Measurements from ENCODE around the gene MRNIP. TPM values are rescaled to one million over a fixed set of nuclear protein-coding genes. Genes with fewer than 3 reads are reported as not detected.
A peak's percentile ranks its signal among the peaks of the same experiment; 100 is the strongest.

Gene MRNIP
- total and polyA plus RNA-seq, 2 of the 4 experiments (the other 2 are of a cell fraction): 6.6 to 24.7 TPM

- peak; percentile 94 for ATAC-seq (ENCODE audit: low read depth)
- Histone ChIP-seq H3K4me1 (ENCODE audit: control insufficient read depth, insufficient read depth, low read length) (peaks cover 7% of the 10 kb centered on the region; the same call in 1 of the 2 replicates), H3K18ac (ENCODE audit: low read depth, low read length) (peak within 1 kb of the TSS; percentile 80; the same call in 1 of the 2 replicates), H3K4me3 (ENCODE audit: insufficient read depth, low read depth, low read length) (peak within 1 kb of the TSS; percentile 99), H4K5ac (ENCODE audit: low read depth, low read length) (peak within 1 kb of the TSS; percentile 88), H3K4ac (ENCODE audit: low read depth, low read length) (peak within 1 kb of the TSS; percentile 89), H2AK9ac (replicated peaks; ENCODE audit: low read depth, low read length, poor library complexity) (peak within 1 kb of the TSS; percentile 91), H3K27ac (ENCODE audit: insufficient read depth, low read length) (peak within 1 kb of the TSS; percentile 97), H2BK120ac (ENCODE audit: low read depth, low read length) (peak within 1 kb of the TSS; percentile 56; the same call in 1 of the 2 replicates), H2AK5ac (ENCODE audit: low read depth, low read length) (peak within 1 kb of the TSS; percentile 70), H2BK20ac (ENCODE audit: low read depth, low read length) (no peak within 1 kb of the TSS), H3K9me1 (ENCODE audit: insufficient read depth, low read length) (peaks cover 4% of the 10 kb centered on the region; the same call in 1 of the 2 replicates), H2AFZ (replicated peaks; ENCODE audit: low read length, poor library complexity) (peak within 1 kb of the TSS; percentile 99), H3K56ac (ENCODE audit: extremely low read depth, insufficient read depth, low read length) (peak within 1 kb of the TSS; percentile 53; the same call in 1 of the 2 replicates), H3K36me3 (ENCODE audit: control insufficient read depth, insufficient read depth, low read length) (peaks cover 19% of the 10 kb centered on the region), H3K79me1 (ENCODE audit: low read depth in 1 of 2, low read length in 2 of 2) (peaks cover 19 to 40% of the 10 kb centered on the region in 2 experiments), H4K91ac (ENCODE audit: insufficient read depth, low read depth, low read length) (peak within 1 kb of the TSS; percentile 83; the same call in 1 of the 2 replicates), H3K9me3 (ENCODE audit: control insufficient read depth, insufficient read depth, low read length) (no peaks in the 10 kb centered on the region), H2BK5ac (ENCODE audit: low read depth, low read length, poor library complexity, severe bottlenecking) (peak within 1 kb of the TSS; percentile 92), H3K23ac (ENCODE audit: low read depth, low read length) (peak within 1 kb of the TSS; percentile 87; the same call in 1 of the 2 replicates), H4K20me1 (ENCODE audit: insufficient read depth, low read length) (peaks cover 14% of the 10 kb centered on the region; the same call in 1 of the 2 replicates), H3K27me3 (ENCODE audit: control insufficient read depth, insufficient read depth, low read length) (no peaks in the 10 kb centered on the region), H4K8ac (ENCODE audit: low read depth in 2 of 2, low read length in 2 of 2) (peak within 1 kb of the TSS; percentile 88 to 95), H2BK15ac (ENCODE audit: low read depth, low read length) (no peak within 1 kb of the TSS), H3K4me2 (ENCODE audit: low read depth, low read length) (peak within 1 kb of the TSS; percentile 86), H3K9ac (ENCODE audit: low read depth, low read length) (peak within 1 kb of the TSS; percentile 96), H3K14ac (replicated peaks; ENCODE audit: low read depth, low read length) (peak within 1 kb of the TSS; percentile 92)
- BruUV-seq (replicated peaks): no TSS peak
- ChIA-PET POLR2A (ENCODE audit: unreplicated experiment) (interaction anchor here (0.6 kb wide), 1 partner anchor 20 kb away, joined by 3 read pairs; no protein-coding TSS in a partner anchor), CTCF (interaction anchor here (1.1 kb wide), 1 partner anchor 145 kb away, joined by 3 read pairs; no protein-coding TSS in a partner anchor)
- 0% methylated on average over 49 of the region's 105 CpGs; no CpG with 5 or more reads in 1 of the 2 experiments for WGBS, 2 experiments (ENCODE audit: extremely low coverage in 2 of 2, insufficient read length in 1 of 2)
- peak; percentile 45 for DNase-seq
- intact Hi-C loops (cut with micrococcal nuclease) (loop anchor here (1.0 to 5.0 kb wide), 3 partner anchors 105 to 183 kb away; partner anchors contain the start of gene RNF130), dilution Hi-C loops (cut with HindIII; ENCODE audit: low sequenced_read_pairs, unreplicated experiment) (no loop called here), in situ Hi-C loops (cut with MboI; ENCODE audit: low sequenced_read_pairs) (no loop called here)
- no peak for TF ChIP-seq CHD1 (IDR thresholded peaks at IDR 0.05; ENCODE audit: low read depth, low read length)
- no peak for TF ChIP-seq NFE2L2 (IDR thresholded peaks at IDR 0.05; ENCODE audit: low read depth, low read length)
- TF ChIP-seq POLR2A (IDR thresholded peaks at IDR 0.05; ENCODE audit: low read depth, low read length): peak; percentile 47; the same call in 1 of the 2 replicates
- TF ChIP-seq RFX5 (IDR thresholded peaks at IDR 0.05; ENCODE audit: low read depth, low read length): no peak
- peak; percentile 7; the same call in 1 of the 2 replicates for TF ChIP-seq SMC3 (IDR thresholded peaks at IDR 0.05; ENCODE audit: low read depth, low read length)
- no peak for TF ChIP-seq RCOR1 (IDR thresholded peaks at IDR 0.05; ENCODE audit: insufficient replicate concordance, low read length)
- peak; percentile 52; the same call in 1 of the 2 replicates for TF ChIP-seq MAZ (IDR thresholded peaks at IDR 0.05; ENCODE audit: borderline replicate concordance, low read depth, low read length)
- no peak for TF ChIP-seq CEBPB (IDR thresholded peaks at IDR 0.05; ENCODE audit: low read depth, low read length)
- no peak; the same call in 1 of the 2 replicates for TF ChIP-seq USF2 (IDR thresholded peaks at IDR 0.05; ENCODE audit: low read depth, low read length)
- 0 out of 2 replicates have a peak, but pooled peaks have one; percentile 9 for TF ChIP-seq RAD21 (IDR thresholded peaks at IDR 0.05; ENCODE audit: low read length)
- no peak for TF ChIP-seq FOS (IDR thresholded peaks at IDR 0.05; ENCODE audit: low read depth, low read length)
- no peak for TF ChIP-seq BHLHE40 (IDR thresholded peaks at IDR 0.05; ENCODE audit: low read depth, low read length)
- TF ChIP-seq MXI1 (IDR thresholded peaks at IDR 0.05; ENCODE audit: borderline replicate concordance, low read depth, low read length): peak; percentile 47; the same call in 1 of the 2 replicates
- no peak for TF ChIP-seq ELK1 (IDR thresholded peaks at IDR 0.05; ENCODE audit: borderline replicate concordance, low read depth, low read length)
Observed at GRCh38 chr5:179907556-179908324, 49.1 kb upstream of the MRNIP start, which contains the start of gene TBC1D9B. Gene TBC1D9B (minus strand): TSS chr5:179907897. CDS start chr5:179907821, 76 bp downstream.

Measured in IMR-90 (cell line).